Measurements from ENCODE around the gene PCBP3.

The PCBP3 gene

GRCh38 chr21:45988366-45989347, 345.1 kb downstream of the PCBP3 start:
- no peak for TF ChIP-seq CTCF (IDR thresholded peaks at IDR 0.05)

GRCh38 chr21:45989355-45990048, 346.0 kb downstream of the PCBP3 start:
- TF ChIP-seq CTCF (IDR thresholded peaks at IDR 0.05), result no peak

GRCh38 chr21:45990049-45990711, 346.7 kb downstream of the PCBP3 start:
- TF ChIP-seq CTCF (IDR thresholded peaks at IDR 0.05), result no peak

GRCh38 chr21:45990741-45991605, 347.4 kb downstream of the PCBP3 start:
- TF ChIP-seq CTCF (IDR thresholded peaks at IDR 0.05), result no peak

GRCh38 chr21:45991606-45992300, 348.2 kb downstream of the PCBP3 start:
- no peak for TF ChIP-seq CTCF (IDR thresholded peaks at IDR 0.05)

Data from LNCAP (cell line).